ENCODE data around the gene TRABD2B.
A peak's percentile ranks its signal among the peaks of the same experiment; 100 is the strongest.

TRABD2B gene

GRCh38 chr1:47816325-47817071, 180.7 kb downstream of the TRABD2B start:
- Mint-ChIP-seq H3K9me3 (no peaks in the 10 kb centered on the region), H3K27me3 (peaks cover 20% of the 10 kb centered on the region), H3K36me3 (ENCODE audit: insufficient read depth) (no peaks in the 10 kb centered on the region), H3K4me3 (no peak overlapping the region), H3K4me1 (no peaks in the 10 kb centered on the region), H3K27ac (ENCODE audit: low read depth) (peak overlapping the region; percentile 40)
- ATAC-seq (replicated peaks; ENCODE audit: extremely low read depth, poor library complexity, severe bottlenecking): no peak
- DNase-seq (ENCODE audit: low spot score in 2 of 2): no peak

DNA sequence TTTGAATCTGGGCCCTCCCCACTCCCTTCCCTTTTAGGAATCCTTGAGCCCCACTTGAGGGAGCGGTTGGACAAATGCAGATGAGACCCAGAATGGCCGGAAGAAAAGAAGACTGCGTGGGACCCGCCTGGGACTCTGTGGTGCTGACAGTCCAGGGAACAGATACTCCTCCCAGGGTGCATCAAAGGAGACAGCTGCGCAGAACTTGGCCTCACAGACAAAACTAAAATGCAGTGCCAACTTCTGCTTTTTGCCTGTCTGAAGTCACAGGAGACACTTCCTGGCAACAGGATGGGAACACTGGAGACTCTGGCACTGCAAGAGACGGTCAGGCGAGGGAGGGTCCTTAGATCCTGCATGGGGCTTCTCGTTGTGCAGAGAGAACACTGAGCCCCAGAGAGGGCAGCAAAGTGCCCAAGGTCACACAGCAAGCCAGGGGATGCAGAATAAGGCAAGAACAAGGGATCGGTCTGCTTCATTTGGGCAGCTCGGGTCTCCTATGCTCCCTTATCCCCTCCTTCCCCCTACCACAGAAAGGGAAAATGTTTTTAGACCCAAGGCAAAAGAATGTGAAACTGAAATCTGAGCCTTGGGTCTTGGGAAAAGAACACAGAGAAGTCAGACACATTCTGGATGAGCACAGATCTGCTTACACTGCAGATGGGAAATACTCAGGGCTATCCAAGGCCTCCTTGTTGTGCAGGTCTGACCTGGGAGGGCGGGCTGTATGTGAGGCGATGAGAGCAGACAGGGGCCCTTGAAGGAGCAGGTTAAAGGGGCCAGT, 182.4 kb downstream of the TRABD2B start:
- no peaks in the 10 kb centered on the region for H3K4me1 Mint-ChIP-seq
- no peaks in the 10 kb centered on the region for H3K36me3 Mint-ChIP-seq (ENCODE audit: insufficient read depth)
- no peaks in the 10 kb centered on the region for H3K9me3 Mint-ChIP-seq
- DNase-seq (ENCODE audit: low spot score in 2 of 2): no peak
- H3K27ac Mint-ChIP-seq (ENCODE audit: low read depth): no peak overlapping the region
- no peak overlapping the region for H3K4me3 Mint-ChIP-seq
- H3K27me3 Mint-ChIP-seq: peaks cover 33% of the 10 kb centered on the region
- no peak for ATAC-seq (replicated peaks; ENCODE audit: extremely low read depth, poor library complexity, severe bottlenecking)

DNA sequence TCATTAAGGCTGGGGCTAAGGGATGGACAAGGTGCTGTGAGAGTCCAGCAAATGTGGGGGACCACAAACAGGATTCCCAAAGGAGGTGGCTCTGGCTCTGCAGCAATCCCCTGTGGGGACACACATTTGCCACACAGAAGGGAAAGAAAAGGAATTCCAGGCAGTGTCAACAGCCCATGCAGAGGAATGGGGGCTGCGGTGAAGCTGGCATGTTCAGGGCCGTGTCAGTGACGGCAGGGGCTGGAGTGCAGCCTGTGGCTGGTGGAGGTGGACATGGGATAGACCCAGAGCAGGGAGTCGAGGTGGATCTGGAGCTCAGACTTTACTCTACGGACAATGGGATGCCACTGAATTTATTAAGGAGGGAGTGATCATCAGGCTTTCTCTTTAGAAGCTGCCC, 183.2 kb downstream of the TRABD2B start:
- H3K4me1 Mint-ChIP-seq: no peaks in the 10 kb centered on the region
- DNase-seq (ENCODE audit: low spot score in 2 of 2) (no peak), ATAC-seq (replicated peaks; ENCODE audit: extremely low read depth, poor library complexity, severe bottlenecking) (no peak)
- peaks cover 33% of the 10 kb centered on the region for H3K27me3 Mint-ChIP-seq
- no peak overlapping the region for H3K27ac Mint-ChIP-seq (ENCODE audit: low read depth)
- H3K4me3 Mint-ChIP-seq: no peak overlapping the region
- H3K36me3 Mint-ChIP-seq (ENCODE audit: insufficient read depth): no peaks in the 10 kb centered on the region
- no peaks in the 10 kb centered on the region for H3K9me3 Mint-ChIP-seq

DNA sequence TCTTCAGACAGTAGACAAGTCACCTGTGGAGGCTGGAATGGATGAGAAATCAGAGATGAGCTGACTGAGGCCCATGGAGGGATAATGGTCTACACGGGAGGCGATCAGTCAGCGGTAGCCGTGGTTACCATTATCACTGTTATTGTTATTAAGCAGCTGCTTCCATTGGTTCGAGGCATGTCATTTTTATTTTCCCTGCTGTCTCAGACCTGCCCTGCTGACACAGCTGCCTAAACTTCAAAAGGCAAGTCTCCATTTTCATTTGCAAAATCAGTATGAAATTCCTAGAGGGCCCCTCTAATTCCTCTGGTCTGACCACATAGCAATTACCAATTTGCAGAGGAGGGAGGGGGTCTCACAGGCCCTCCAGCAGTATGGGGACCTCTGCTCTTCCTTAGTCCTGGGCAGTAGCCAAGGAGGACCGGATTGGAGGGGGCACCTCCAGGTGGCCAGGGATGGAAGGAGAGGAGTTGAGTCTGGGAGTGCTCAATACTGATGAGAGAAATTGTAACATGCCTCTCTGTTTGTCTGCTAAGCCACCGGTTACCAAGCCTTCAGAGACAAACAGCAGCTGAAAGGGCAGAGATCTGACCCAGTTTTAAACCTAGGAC, 184.2 kb downstream of the TRABD2B start:
- peaks cover 33% of the 10 kb centered on the region for H3K27me3 Mint-ChIP-seq
- H3K36me3 Mint-ChIP-seq (ENCODE audit: insufficient read depth): no peaks in the 10 kb centered on the region
- H3K27ac Mint-ChIP-seq (ENCODE audit: low read depth): no peak overlapping the region
- no peak for ATAC-seq (replicated peaks; ENCODE audit: extremely low read depth, poor library complexity, severe bottlenecking)
- no peak overlapping the region for H3K4me3 Mint-ChIP-seq
- DNase-seq (ENCODE audit: low spot score in 2 of 2): no peak
- no peaks in the 10 kb centered on the region for H3K9me3 Mint-ChIP-seq
- H3K4me1 Mint-ChIP-seq: no peaks in the 10 kb centered on the region

DNA sequence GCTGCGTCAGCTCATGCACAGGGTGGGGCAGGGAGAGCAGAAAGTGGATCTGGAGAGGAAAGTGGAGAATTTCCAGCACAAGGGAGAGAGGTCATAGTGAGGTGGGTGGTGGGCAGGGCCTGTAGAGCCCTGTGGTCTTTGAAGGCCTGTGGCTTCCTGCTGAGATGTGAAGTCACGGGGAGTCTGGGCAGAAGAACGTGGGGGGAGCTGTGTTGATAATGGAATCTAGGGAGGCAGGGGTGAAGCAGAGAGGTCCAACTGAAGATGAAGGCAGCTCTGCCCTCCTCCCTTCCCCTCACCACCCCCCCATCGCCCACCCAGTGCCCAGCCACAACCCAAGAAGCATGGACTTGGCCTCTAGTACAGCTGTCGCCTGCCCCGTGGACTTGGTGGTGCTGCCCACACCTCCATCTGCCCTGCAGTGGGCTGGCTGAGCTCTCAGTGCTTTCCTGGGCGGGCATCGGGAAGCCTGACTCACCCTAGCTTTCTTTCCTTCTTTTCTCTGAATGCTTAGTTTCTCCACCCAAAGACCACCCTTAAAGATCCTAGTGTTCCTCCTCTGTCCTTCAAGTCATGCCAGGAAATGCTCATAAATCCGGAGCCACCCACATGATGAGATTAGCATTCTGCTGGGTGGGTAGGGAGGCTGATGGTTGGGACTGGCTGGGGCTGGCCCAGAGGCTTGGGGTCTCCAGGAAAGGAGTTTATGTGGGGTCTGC, 186.1 kb downstream of the TRABD2B start:
- Mint-ChIP-seq H3K27me3 (peaks cover 33% of the 10 kb centered on the region), H3K27ac (ENCODE audit: low read depth) (no peak overlapping the region), H3K9me3 (no peaks in the 10 kb centered on the region), H3K36me3 (ENCODE audit: insufficient read depth) (no peaks in the 10 kb centered on the region), H3K4me1 (no peaks in the 10 kb centered on the region), H3K4me3 (no peak overlapping the region)
- ATAC-seq (replicated peaks; ENCODE audit: extremely low read depth, poor library complexity, severe bottlenecking) (no peak), DNase-seq (ENCODE audit: low spot score in 2 of 2) (no peak)

DNA sequence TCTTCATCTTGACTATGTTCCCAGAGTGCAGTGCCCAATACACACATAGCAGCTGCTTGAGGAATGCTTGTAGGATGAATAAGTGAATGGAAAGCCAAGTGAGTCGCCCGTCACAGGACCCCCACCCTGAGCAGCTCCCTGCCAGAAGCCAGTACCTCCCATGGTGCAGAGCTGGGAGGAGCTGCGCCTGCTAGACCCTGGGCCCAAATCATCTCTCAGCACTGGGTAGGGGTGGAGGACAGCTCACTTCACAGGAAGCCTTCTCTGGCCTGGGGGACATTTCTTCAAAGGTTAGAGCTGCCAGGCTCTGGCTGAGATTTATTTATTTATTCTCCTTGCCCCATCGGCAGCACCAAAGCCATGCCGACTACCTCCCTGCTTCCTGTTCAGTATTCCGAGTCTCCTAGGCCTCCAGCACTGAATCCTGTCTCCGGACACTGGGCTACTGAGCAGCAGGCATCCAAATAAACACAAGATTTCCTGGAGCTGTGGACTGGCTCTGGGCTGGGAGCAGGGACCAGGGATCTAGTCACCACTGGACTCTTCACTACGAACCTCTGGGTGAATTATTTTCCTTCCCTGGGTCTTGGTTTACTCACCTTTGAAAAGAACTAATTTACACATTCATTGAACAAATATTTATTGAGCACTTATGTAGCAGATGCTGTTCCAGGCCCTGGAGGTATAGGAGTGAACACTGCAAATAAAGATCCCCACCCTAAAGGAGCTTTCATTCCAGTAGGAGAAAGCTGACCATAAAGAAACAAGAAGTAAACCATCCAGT, 187.7 kb downstream of the TRABD2B start:
- DNase-seq (ENCODE audit: low spot score in 2 of 2) (no peak), ATAC-seq (replicated peaks; ENCODE audit: extremely low read depth, poor library complexity, severe bottlenecking) (no peak)
- Mint-ChIP-seq H3K27ac (ENCODE audit: low read depth) (no peak overlapping the region), H3K27me3 (peaks cover 33% of the 10 kb centered on the region), H3K4me1 (no peaks in the 10 kb centered on the region), H3K36me3 (ENCODE audit: insufficient read depth) (no peaks in the 10 kb centered on the region), H3K9me3 (no peaks in the 10 kb centered on the region), H3K4me3 (no peak overlapping the region)

GRCh38 chr1:47808612-47809011, 188.6 kb downstream of the TRABD2B start:
- Mint-ChIP-seq H3K4me3 (no peak overlapping the region), H3K27ac (ENCODE audit: low read depth) (no peak overlapping the region), H3K4me1 (no peaks in the 10 kb centered on the region), H3K27me3 (peaks cover 24% of the 10 kb centered on the region), H3K9me3 (no peaks in the 10 kb centered on the region), H3K36me3 (ENCODE audit: insufficient read depth) (no peaks in the 10 kb centered on the region)
- DNase-seq (ENCODE audit: low spot score in 2 of 2) (no peak), ATAC-seq (replicated peaks; ENCODE audit: extremely low read depth, poor library complexity, severe bottlenecking) (no peak)

- Mint-ChIP-seq H3K4me1 (no peaks in the 10 kb centered on the region), H3K36me3 (ENCODE audit: insufficient read depth) (no peaks in the 10 kb centered on the region), H3K4me3 (no peak overlapping the region), H3K27me3 (peaks cover 8% of the 10 kb centered on the region), H3K9me3 (no peaks in the 10 kb centered on the region), H3K27ac (ENCODE audit: low read depth) (no peak overlapping the region)
- ATAC-seq (replicated peaks; ENCODE audit: extremely low read depth, poor library complexity, severe bottlenecking) (no peak), DNase-seq (ENCODE audit: low spot score in 2 of 2) (no peak)
Measured at GRCh38 chr1:47805921-47806361, 191.2 kb downstream of the TRABD2B start.

- DNase-seq (ENCODE audit: low spot score in 2 of 2) (no peak), ATAC-seq (replicated peaks; ENCODE audit: extremely low read depth, poor library complexity, severe bottlenecking) (no peak)
- H3K27me3 Mint-ChIP-seq: no peaks in the 10 kb centered on the region
- no peaks in the 10 kb centered on the region for H3K9me3 Mint-ChIP-seq
- H3K4me3 Mint-ChIP-seq: no peak overlapping the region
- no peaks in the 10 kb centered on the region for H3K36me3 Mint-ChIP-seq (ENCODE audit: insufficient read depth)
- H3K27ac Mint-ChIP-seq (ENCODE audit: low read depth): no peak overlapping the region
- no peaks in the 10 kb centered on the region for H3K4me1 Mint-ChIP-seq
Measured at GRCh38 chr1:47805018-47805417, 192.2 kb downstream of the TRABD2B start.

GRCh38 chr1:47803815-47804501, 193.2 kb downstream of the TRABD2B start:
- H3K27ac Mint-ChIP-seq (ENCODE audit: low read depth): no peak overlapping the region
- H3K27me3 Mint-ChIP-seq: no peaks in the 10 kb centered on the region
- H3K4me1 Mint-ChIP-seq: no peaks in the 10 kb centered on the region
- H3K9me3 Mint-ChIP-seq: no peaks in the 10 kb centered on the region
- H3K4me3 Mint-ChIP-seq: no peak overlapping the region
- H3K36me3 Mint-ChIP-seq (ENCODE audit: insufficient read depth): no peaks in the 10 kb centered on the region
- ATAC-seq (replicated peaks; ENCODE audit: extremely low read depth, poor library complexity, severe bottlenecking) (no peak), DNase-seq (ENCODE audit: low spot score in 2 of 2) (no peak)

DNA sequence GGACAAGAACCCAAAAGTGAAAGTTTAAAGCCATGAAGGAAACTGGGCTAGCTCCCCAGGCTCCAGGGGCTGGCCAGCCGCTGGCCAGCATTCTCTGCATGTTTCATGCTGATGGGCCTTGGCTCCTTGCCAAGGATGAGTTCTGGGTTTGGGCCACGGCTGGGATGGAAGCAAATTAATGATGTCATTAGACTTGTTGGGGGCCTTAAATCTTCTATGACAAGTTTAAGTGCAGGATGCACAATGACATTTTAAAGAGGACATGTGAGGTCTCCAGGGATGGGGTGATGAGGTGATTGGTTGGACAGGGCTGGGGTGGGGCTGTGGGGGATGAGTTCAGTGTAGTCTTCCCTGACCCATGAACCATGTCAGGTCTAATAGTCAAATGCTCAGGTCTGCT, 199.6 kb downstream of the TRABD2B start:
- ATAC-seq (replicated peaks; ENCODE audit: extremely low read depth, poor library complexity, severe bottlenecking): no peak
- Mint-ChIP-seq H3K4me3 (no peak overlapping the region), H3K27ac (ENCODE audit: low read depth) (no peak overlapping the region), H3K27me3 (no peaks in the 10 kb centered on the region), H3K36me3 (ENCODE audit: insufficient read depth) (peaks cover 1% of the 10 kb centered on the region), H3K4me1 (no peaks in the 10 kb centered on the region), H3K9me3 (no peaks in the 10 kb centered on the region)
- no peak for DNase-seq (ENCODE audit: low spot score in 2 of 2)
